COLO668 (cell line): ENCODE measurements around the gene STMN3.
"Not testable (repeated sequence)": the region's sequence is repeated elsewhere in the genome, so short reads cannot be mapped to it uniquely, and the experiment has no call there.

ENCODE experiments used
- DNase-seq: peaks from one replicate; lab custom pipeline; 2025; ENCODE audit not compliant: unreplicated experiment; lab: John Stamatoyannopoulos, UW

Gene STMN3

GRCh38 chr20:63657937-63658748 lies 4.9 kb upstream of the STMN3 start, which contains the start of gene RTEL1:
Gene RTEL1 (plus strand): TSS chr20:63658312. CDS start chr20:63659403, 1,091 bp downstream.
- DNase-seq, result peak; percentile 95

- DNase-seq, result peak; percentile 50
Observed at GRCh38 chr20:63657260-63657936, 4.2 kb upstream of the STMN3 start.

GRCh38 chr20:63656451-63656850 lies 3.2 kb upstream of the STMN3 start:
- no peak for DNase-seq

- peak; percentile 42 for DNase-seq
Observed at GRCh38 chr20:63655249-63655648, 2.0 kb upstream of the STMN3 start.

- no peak for DNase-seq
Observed at GRCh38 chr20:63653974-63654668, 897 bp upstream of the STMN3 start.

GRCh38 chr20:63652192-63652980 lies 838 bp downstream of the STMN3 start:
- DNase-seq, result peak; percentile 65

GRCh38 chr20:63651942-63652191 lies 1.4 kb downstream of the STMN3 start:
- DNase-seq, result peak; percentile 67

GRCh38 chr20:63650486-63650885 lies 2.7 kb downstream of the STMN3 start:
- DNase-seq, result not testable (repeated sequence)

GRCh38 chr20:63648895-63649589 lies 4.2 kb downstream of the STMN3 start:
- no peak for DNase-seq

GRCh38 chr20:63648190-63648589 lies 5.0 kb downstream of the STMN3 start:
- DNase-seq, result no peak

GRCh38 chr20:63645218-63645617 lies 8.0 kb downstream of the STMN3 start:
- no peak for DNase-seq

- no peak for DNase-seq
Observed at GRCh38 chr20:63643946-63644345, 9.3 kb downstream of the STMN3 start.

GRCh38 chr20:63643499-63643898 lies 9.7 kb downstream of the STMN3 start:
- DNase-seq, result no peak

GRCh38 chr20:63642527-63643247 lies 10.5 kb downstream of the STMN3 start:
- peak; percentile 55 for DNase-seq

- DNase-seq, result peak; percentile 95
Observed at GRCh38 chr20:63641792-63642523, 11.3 kb downstream of the STMN3 start.

- no peak for DNase-seq
Observed at GRCh38 chr20:63641146-63641791, 12.0 kb downstream of the STMN3 start.

GRCh38 chr20:63640686-63641085 lies 12.5 kb downstream of the STMN3 start:
- DNase-seq, result not testable (repeated sequence)

- DNase-seq, result no peak
Observed at GRCh38 chr20:63640086-63640485, 13.1 kb downstream of the STMN3 start.
